GM18508 (cell line): ENCODE measurements around the gene ZNF319.

Experiments used
- ATAC-seq: cut with Tn5 transposase; IDR thresholded peaks from one replicate; pipeline ENCODE4 v1.9.1; 2021; ENCODE audit warnings: moderate number of reproducible peaks; ENCODE audit not compliant: insufficient read depth, unreplicated experiment

The ZNF319 gene

GRCh38 chr16:57999366-57999970 is 1.0 kb downstream of the ZNF319 start:
- no peak for ATAC-seq

- ATAC-seq = no peak
These were observed 1.5 kb downstream of the ZNF319 start for GRCh38 chr16:57998992-57999365.

- ATAC-seq = no peak
These were observed 2.0 kb downstream of the ZNF319 start for GRCh38 chr16:57998486-57998885.

- no peak for ATAC-seq
These were observed 2.8 kb downstream of the ZNF319 start for GRCh38 chr16:57997528-57998265.

GRCh38 chr16:57997176-57997527 is 3.3 kb downstream of the ZNF319 start:
- no peak for ATAC-seq

- ATAC-seq = no peak
These were observed 3.9 kb downstream of the ZNF319 start for GRCh38 chr16:57996406-57997175.

GRCh38 chr16:57995721-57996405 is 4.6 kb downstream of the ZNF319 start:
- no peak for ATAC-seq

- no peak for ATAC-seq
These were observed 5.7 kb downstream of the ZNF319 start for GRCh38 chr16:57994778-57995177.

- ATAC-seq = no peak
These were observed 6.1 kb downstream of the ZNF319 start for GRCh38 chr16:57994361-57994760.

- no peak for ATAC-seq
These were observed 6.6 kb downstream of the ZNF319 start for GRCh38 chr16:57993897-57994296.

GRCh38 chr16:57993438-57993837 is 7.0 kb downstream of the ZNF319 start:
- no peak for ATAC-seq

- ATAC-seq = no peak
These were observed 8.4 kb downstream of the ZNF319 start for GRCh38 chr16:57992084-57992483.

GRCh38 chr16:57991551-57992059 is 8.9 kb downstream of the ZNF319 start:
- no peak for ATAC-seq

- no peak for ATAC-seq
These were observed 11.5 kb downstream of the ZNF319 start for GRCh38 chr16:57988929-57989328.

GRCh38 chr16:57987441-57988177 is 12.9 kb downstream of the ZNF319 start:
- ATAC-seq = no peak

- no peak for ATAC-seq
These were observed 14.3 kb downstream of the ZNF319 start for GRCh38 chr16:57986196-57986595.

- ATAC-seq = no peak
These were observed 15.0 kb downstream of the ZNF319 start for GRCh38 chr16:57985204-57986181.

- no peak for ATAC-seq
These were observed 15.8 kb downstream of the ZNF319 start for GRCh38 chr16:57984443-57985203.
